Suppressor macrophage treated with lipopolysaccharide for 1 hour (primary cell): Measurements from ENCODE around the gene TOP3B.
A peak's percentile ranks its signal among the peaks of the same experiment; 100 is the strongest.

Experiments
- DNase-seq, 3 donors: peaks; one replicate each; pipeline ENCODE4 v3.0.0-alpha.2; 2020 to 2022

The TOP3B gene

GRCh38 chr22:21982338-21982965 is at the start of gene TOP3B:
TOP3B (minus strand) TSS chr22:21982787; CDS start chr22:21975709, 7,078 bp downstream.
- peak; percentile 86 to 94 (median 91) for DNase-seq

DNA sequence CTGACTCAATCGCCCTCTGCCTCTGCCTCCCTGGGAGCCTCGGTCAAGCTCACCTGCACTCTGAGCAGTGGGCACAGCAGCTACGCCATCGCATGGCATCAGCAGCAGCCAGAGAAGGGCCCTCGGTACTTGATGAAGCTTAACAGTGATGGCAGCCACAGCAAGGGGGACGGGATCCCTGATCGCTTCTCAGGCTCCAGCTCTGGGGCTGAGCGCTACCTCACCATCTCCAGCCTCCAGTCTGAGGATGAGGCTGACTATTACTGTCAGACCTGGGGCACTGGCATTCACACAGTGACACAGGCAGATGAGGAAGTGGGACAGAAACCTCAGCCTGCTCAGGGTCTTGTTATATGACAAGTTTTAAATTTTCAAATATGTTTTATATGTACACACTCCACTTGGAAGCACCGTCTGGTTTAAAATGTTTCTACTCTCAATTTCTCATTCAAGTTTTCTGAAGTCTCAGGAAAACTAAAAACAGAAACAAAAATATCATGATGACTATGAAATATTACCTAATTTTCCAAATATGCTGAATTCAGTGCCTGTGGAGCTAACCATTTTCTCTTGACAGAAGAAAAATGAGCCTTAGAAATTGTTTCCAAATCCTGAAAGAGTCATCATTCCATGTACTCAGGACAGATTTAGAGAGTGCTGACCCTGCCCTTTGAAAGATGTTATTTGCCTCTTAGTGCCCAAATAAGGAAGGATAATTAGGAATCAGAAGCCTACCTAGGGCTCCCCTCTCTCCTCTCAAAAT is 48.8 kb upstream of the TOP3B start:
- no peak for DNase-seq

- peak in 1 of 3 donors; percentile 8 for DNase-seq
These were observed 48.1 kb upstream of the TOP3B start for GRCh38 chr22:22030493-22031182.

GRCh38 chr22:22027955-22028354 is 45.4 kb upstream of the TOP3B start:
- DNase-seq, result no peak

- DNase-seq, result peak in 2 of 3 donors; percentile 7 to 24
These were observed 43.7 kb upstream of the TOP3B start for GRCh38 chr22:22026157-22026831.

- DNase-seq, result no peak
These were observed 43.0 kb upstream of the TOP3B start for GRCh38 chr22:22025320-22026156.

DNA sequence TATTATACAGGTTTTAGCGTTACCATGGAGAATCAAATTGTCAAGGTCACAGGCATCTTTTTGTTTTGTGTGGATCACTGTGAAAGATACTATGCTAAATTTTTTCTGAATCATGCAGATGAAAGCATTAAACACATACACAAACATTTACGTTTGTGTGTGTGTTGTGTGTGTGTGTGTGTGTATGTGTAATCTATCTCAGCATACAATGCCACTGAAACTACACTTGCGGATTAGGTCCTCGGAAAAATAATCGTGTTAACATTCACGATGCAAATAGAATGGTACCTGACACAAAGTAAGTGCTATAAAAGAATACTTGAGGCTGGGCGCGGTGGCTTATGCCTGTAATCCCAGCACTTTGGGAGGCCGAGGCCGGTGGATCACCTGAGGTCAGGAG is 41.9 kb upstream of the TOP3B start:
- DNase-seq, result no peak

- DNase-seq, result no peak
These were observed 41.1 kb upstream of the TOP3B start for GRCh38 chr22:22023581-22024137.

DNA sequence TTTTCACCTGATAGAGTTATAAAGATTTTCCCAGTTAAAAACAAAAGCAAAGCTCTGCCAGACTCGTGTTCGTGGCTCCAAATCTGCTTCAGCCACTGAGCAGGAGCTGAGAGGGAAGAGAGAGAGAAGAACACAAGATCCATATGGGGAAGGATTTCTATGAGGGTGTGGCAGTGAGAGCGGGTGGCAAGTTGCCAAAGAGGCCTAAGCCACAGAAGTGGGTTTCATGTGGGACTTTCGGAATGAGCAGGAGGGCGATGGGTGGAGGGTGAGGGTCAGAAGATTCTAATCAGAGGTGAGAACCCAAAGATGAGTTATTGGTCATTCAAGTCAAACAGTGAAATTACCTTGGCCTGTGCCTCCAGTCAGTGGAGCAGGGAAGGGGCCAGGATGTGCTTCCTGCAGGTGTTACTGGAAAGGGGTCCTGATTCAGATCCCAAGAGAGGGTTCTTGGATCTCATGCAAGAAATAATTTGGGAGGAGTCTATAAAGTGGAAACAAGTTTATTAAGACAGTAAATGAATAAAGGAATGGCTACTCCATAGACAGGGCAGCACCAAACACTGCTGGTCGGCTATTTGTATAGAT is 40.5 kb upstream of the TOP3B start:
- no peak for DNase-seq

DNA sequence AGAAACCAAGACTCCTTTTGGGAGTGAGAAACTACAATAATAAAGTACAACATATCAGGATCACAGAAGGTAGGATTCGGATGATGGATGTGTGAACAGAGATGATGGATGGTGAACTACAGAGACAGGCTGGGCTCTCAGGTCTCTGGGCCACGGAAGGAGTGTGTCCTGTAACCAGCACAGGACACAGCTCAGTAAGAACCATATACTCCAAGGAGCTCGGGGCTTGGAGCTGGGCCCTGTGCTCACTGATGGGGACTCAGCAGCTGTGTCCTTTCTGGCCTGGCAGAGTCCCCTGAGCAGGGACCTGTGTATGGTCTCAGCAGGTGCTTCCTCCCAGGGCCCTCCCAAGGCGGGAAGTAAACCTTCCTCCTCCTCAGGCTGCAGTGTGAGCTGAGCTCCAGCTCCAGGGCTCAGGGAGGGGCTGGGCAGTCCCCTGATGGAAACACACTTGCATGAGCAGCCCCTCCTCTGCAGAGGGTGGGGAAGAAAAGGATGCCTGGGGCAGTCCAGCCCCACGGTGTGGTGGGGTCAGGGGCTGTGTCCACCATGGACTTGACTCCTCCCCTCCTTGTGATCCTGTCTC is 39.8 kb upstream of the TOP3B start:
- no peak for DNase-seq

DNA sequence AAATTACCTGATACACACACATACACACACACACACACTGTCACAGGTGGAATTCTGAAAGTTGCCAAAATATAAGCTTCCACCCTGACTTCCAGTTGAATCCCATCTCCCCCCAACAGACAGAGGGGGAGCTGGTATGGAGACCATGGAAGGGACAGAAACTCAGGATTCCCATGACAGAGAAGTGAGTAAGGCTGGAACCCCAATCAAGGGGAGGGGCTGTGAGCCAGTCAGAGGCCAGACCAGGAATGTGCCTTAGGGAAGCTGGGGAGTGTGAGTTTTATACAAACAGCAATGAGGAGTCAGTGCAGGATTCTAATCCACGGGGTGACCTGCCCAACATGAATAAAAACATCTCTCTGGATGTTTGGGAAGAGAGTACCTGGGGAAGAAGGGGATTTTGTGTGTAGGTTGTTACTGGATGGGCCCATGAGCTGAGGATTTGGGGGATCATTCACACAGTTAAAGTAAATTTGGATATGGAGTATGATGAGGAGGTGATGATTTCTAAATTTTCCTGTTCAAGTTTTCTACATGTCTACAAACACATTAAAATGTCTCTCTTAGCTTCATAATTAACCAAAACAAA is 38.7 kb upstream of the TOP3B start:
- DNase-seq, result no peak

DNA sequence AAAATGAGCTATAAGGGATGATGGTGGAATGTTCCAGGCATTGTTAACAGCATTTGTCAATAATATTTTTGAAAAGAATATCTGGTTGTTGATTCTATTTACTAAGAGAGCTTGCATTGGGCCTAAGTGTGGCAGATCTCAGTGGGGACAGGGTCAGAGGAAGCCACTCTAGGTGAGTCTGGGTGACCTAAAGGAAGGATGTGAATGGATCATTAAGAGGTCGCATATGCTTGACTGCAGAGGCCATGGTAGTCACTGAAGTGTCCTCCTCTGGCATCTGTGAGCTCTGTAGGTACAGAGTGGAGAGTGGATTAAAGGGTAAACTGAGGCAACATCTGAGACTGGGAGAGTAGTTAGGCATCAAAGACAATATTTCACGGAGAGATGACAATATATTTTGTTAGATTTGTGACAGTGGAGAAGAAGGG is 37.9 kb upstream of the TOP3B start:
- no peak for DNase-seq

GRCh38 chr22:22019659-22020424 is 37.3 kb upstream of the TOP3B start:
- DNase-seq, result no peak

GRCh38 chr22:22018825-22019658 is 36.5 kb upstream of the TOP3B start:
- DNase-seq, result no peak

- no peak for DNase-seq
These were observed 33.0 kb upstream of the TOP3B start for GRCh38 chr22:22015631-22016030.

- no peak for DNase-seq
These were observed 31.7 kb upstream of the TOP3B start for GRCh38 chr22:22014285-22014659.

GRCh38 chr22:22013559-22014284 is 31.1 kb upstream of the TOP3B start:
- no peak for DNase-seq

DNA sequence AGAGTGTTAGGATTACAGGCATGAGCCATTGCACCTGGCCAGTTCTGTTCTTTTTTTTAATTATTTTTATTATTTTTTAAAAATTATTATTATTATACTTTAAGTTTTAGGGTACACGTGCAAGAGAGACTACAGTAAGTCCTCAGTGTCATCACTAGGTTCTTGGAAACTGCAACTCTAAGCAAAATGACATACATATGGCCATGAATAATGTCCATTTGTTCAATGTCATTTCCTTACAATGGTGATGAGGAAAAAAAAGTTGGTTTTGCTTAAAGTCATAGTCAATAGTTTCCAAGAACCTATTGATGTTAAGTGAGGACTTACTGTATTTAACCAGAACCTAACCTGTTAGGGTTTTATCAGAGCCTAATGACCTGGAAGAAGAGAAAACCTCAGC is 29.4 kb upstream of the TOP3B start:
- DNase-seq, result no peak
